ENCODE results near the gene UNC5B. TPM values are rescaled to one million over a fixed set of nuclear protein-coding genes. Genes with fewer than 3 reads are reported as not detected.
A peak's percentile ranks its signal among the peaks of the same experiment; 100 is the strongest.

UNC5B gene
- total RNA-seq, 1 experiment from 2014 or later, result 9.9 TPM

DNA sequence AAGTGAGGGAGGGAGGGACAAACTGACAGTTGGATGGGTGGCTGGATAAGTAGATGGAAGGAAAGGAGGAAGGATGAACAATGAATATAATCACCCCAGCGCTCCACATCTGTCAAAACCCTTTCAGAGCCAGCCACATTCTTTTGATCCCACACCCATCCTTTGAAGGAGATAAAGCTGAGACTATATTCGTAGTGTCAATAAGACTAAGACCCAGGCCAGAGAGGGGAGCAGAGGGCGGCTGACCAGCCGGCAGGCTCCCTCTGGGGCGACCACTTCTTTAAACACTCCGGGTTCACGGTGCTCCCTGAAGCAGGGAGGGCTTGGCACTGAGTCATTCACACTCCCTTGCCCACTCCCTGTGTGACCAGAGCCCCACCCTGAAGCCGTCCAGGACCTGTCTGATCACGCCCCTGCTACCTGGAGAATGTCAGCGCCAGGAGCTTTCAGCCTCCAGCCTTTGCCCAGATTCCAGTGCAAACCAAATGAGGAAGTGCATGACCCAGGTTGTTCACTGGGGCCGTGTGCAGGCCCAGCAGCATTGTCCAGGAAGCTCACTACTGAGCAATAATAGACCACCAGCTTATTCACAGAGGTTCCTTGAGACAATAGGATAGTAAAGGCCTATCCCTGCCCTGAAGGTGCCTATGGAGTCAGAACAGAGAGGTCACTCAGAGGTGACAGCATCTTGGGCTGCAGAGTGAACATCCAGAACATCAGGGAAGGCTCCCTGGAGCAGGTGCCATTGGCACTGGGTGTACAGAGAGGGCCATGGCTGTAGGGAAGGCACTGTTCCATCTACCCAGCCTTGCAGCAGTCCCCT, 34.4 kb downstream of the UNC5B start:
- no peak for DNase-seq (ENCODE audit: low spot score)
- intact Hi-C loops (cut with micrococcal nuclease; ENCODE audit: unreplicated experiment), result no loop called here
- Histone ChIP-seq H3K27ac (ENCODE audit: low read depth, low read length, poor library complexity, severe bottlenecking) (peak overlapping the region; percentile 33), H3K36me3 (ENCODE audit: insufficient read depth, low read length, poor library complexity, severe bottlenecking) (no peaks in the 10 kb centered on the region), H3K4me1 (ENCODE audit: insufficient read depth, low read length, poor library complexity, severe bottlenecking) (peaks cover 50% of the 10 kb centered on the region), H3K4me3 (ENCODE audit: low read depth, low read length, poor library complexity, severe bottlenecking) (no peak overlapping the region), H3K27me3 (replicated peaks; ENCODE audit: insufficient read depth, low read depth, low read length, poor library complexity) (no peaks in the 10 kb centered on the region), H3K9me3 (ENCODE audit: low read depth, low read length, poor library complexity, severe bottlenecking) (no peaks in the 10 kb centered on the region)
- POLR2A ChIA-PET (ENCODE audit: low non-redundant PET), result no interaction called here
- TF ChIP-seq, protein P1, sequence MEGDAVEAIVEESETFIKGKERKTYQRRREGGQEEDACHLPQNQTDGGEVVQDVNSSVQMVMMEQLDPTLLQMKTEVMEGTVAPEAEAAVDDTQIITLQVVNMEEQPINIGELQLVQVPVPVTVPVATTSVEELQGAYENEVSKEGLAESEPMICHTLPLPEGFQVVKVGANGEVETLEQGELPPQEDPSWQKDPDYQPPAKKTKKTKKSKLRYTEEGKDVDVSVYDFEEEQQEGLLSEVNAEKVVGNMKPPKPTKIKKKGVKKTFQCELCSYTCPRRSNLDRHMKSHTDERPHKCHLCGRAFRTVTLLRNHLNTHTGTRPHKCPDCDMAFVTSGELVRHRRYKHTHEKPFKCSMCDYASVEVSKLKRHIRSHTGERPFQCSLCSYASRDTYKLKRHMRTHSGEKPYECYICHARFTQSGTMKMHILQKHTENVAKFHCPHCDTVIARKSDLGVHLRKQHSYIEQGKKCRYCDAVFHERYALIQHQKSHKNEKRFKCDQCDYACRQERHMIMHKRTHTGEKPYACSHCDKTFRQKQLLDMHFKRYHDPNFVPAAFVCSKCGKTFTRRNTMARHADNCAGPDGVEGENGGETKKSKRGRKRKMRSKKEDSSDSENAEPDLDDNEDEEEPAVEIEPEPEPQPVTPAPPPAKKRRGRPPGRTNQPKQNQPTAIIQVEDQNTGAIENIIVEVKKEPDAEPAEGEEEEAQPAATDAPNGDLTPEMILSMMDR (conservative IDR thresholded peaks at IDR 0.05; ENCODE audit: low read depth, low read length), result no peak
- no peak for TF ChIP-seq EZH2 (IDR thresholded peaks at IDR 0.05; ENCODE audit: borderline replicate concordance, low read depth, low read length, poor library complexity, severe bottlenecking)
- CTCF ChIA-PET, result no interaction called here
- no TSS peak for BruUV-seq (replicated peaks)

DNA sequence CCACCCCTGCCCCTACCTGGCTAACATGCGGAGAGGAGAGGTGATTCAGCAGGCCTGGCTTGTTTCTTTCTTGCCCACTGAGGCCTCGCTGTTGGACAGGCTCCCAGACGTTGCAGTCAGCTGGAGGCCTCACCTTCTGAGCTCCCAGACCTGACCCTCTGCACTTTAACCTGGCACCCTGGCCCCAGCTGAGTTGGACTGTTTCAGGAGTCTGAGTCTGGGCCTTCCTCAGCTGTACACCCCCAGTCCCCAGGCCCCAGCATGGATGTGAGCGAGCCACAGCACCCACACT, 35.0 kb downstream of the UNC5B start:
- Histone ChIP-seq H3K27ac (ENCODE audit: low read depth, low read length, poor library complexity, severe bottlenecking) (no peak overlapping the region), H3K36me3 (ENCODE audit: insufficient read depth, low read length, poor library complexity, severe bottlenecking) (no peaks in the 10 kb centered on the region), H3K9me3 (ENCODE audit: low read depth, low read length, poor library complexity, severe bottlenecking) (no peaks in the 10 kb centered on the region), H3K4me3 (ENCODE audit: low read depth, low read length, poor library complexity, severe bottlenecking) (no peak overlapping the region), H3K4me1 (ENCODE audit: insufficient read depth, low read length, poor library complexity, severe bottlenecking) (peaks cover 46% of the 10 kb centered on the region), H3K27me3 (replicated peaks; ENCODE audit: insufficient read depth, low read depth, low read length, poor library complexity) (no peaks in the 10 kb centered on the region)
- no TSS peak for BruUV-seq (replicated peaks)
- TF ChIP-seq, protein P1 (conservative IDR thresholded peaks at IDR 0.05; ENCODE audit: low read depth, low read length), result no peak
- no peak for TF ChIP-seq EZH2 (IDR thresholded peaks at IDR 0.05; ENCODE audit: borderline replicate concordance, low read depth, low read length, poor library complexity, severe bottlenecking)
- CTCF ChIA-PET, result no interaction called here
- POLR2A ChIA-PET (ENCODE audit: low non-redundant PET), result no interaction called here
- no peak for DNase-seq (ENCODE audit: low spot score)
- intact Hi-C loops (cut with micrococcal nuclease; ENCODE audit: unreplicated experiment), result no loop called here

DNA sequence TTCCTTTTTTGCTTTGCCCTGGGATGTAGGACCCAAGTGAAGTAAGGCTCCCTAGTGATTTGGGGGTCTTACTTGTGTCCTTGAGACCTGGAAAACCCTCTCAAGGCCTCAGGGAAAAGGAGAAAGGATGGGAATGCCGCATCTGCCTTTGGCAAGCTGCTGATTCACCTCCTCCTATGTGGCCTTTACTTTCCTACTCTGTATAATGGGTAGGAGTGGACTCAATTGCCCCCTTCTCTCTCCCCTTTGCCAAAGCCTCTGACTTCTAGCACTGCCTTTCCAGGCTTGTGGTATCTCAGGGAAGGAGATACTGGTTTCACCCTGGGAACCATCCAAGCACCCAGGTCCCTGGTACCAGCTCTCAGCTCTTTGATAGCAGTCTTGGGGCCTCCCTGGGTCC, 35.4 kb downstream of the UNC5B start:
- Histone ChIP-seq H3K4me1 (ENCODE audit: insufficient read depth, low read length, poor library complexity, severe bottlenecking) (peaks cover 46% of the 10 kb centered on the region), H3K27me3 (replicated peaks; ENCODE audit: insufficient read depth, low read depth, low read length, poor library complexity) (no peaks in the 10 kb centered on the region), H3K4me3 (ENCODE audit: low read depth, low read length, poor library complexity, severe bottlenecking) (no peak overlapping the region), H3K9me3 (ENCODE audit: low read depth, low read length, poor library complexity, severe bottlenecking) (no peaks in the 10 kb centered on the region), H3K36me3 (ENCODE audit: insufficient read depth, low read length, poor library complexity, severe bottlenecking) (no peaks in the 10 kb centered on the region), H3K27ac (ENCODE audit: low read depth, low read length, poor library complexity, severe bottlenecking) (peak overlapping the region; percentile 58)
- ChIA-PET CTCF (no interaction called here), POLR2A (ENCODE audit: low non-redundant PET) (no interaction called here)
- no peak for DNase-seq (ENCODE audit: low spot score)
- TF ChIP-seq EZH2 (IDR thresholded peaks at IDR 0.05; ENCODE audit: borderline replicate concordance, low read depth, low read length, poor library complexity, severe bottlenecking), result no peak
- TF ChIP-seq, protein P1 (conservative IDR thresholded peaks at IDR 0.05; ENCODE audit: low read depth, low read length), result no peak
- no TSS peak for BruUV-seq (replicated peaks)
- intact Hi-C loops (cut with micrococcal nuclease; ENCODE audit: unreplicated experiment), result no loop called here

Data from A673 (cell line).